Neural crest cell (in vitro differentiated cells): ENCODE results near the gene COQ6. TPM values are rescaled to one million over a fixed set of nuclear protein-coding genes. Genes with fewer than 3 reads are reported as not detected.

Experiments used
- DNase-seq: peaks from one replicate; pipeline ENCODE4 v3.0.0; 2021; ENCODE audit warnings: low read depth, mixed read lengths, low spot score
- H3K27ac Mint-ChIP-seq: one replicate; pipeline ENCODE4 v1.8.0; 2021; ENCODE audit warnings: mild to moderate bottlenecking, mixed read lengths; ENCODE audit not compliant: unreplicated experiment
- H3K27me3 Mint-ChIP-seq: 2 replicates; pipeline ENCODE4 v1.8.0; 2021; ENCODE audit warnings: low read depth, mild to moderate bottlenecking, mixed read lengths
- H3K36me3 Mint-ChIP-seq: 2 replicates; pipeline ENCODE4 v1.8.0; 2021; ENCODE audit warnings: low read depth, mild to moderate bottlenecking, mixed read lengths
- H3K4me1 Mint-ChIP-seq: 2 replicates; pipeline ENCODE4 v1.8.0; 2021; ENCODE audit warnings: mixed read lengths
- H3K4me3 Mint-ChIP-seq: one replicate; pipeline ENCODE4 v1.8.0; 2021; ENCODE audit warnings: mild to moderate bottlenecking, mixed read lengths
- H3K9me3 Mint-ChIP-seq: 2 replicates; pipeline ENCODE4 v1.8.0; 2021; ENCODE audit warnings: mixed read lengths
- total RNA-seq: library from RNA; stranded (reverse); gene quantifications from 2 replicates; pipeline ENCODE4 v1.2.1, GENCODE V29; 2021
- TF ChIP-seq, protein P1 (sequence below): fragments of 200-600 bp; sonication (generic); conservative IDR thresholded peaks from 2 replicates; pipeline ENCODE4 v1.5.0; 2021; ENCODE audit warnings: antibody characterized with exemption, mild to moderate bottlenecking

The COQ6 gene
- total RNA-seq, 1 donor from 2014 or later = 15.5 TPM

GRCh38 chr14:73958591-73958990 is 8.5 kb downstream of the COQ6 start:
- DNase-seq = no peak
- Mint-ChIP-seq H3K4me3 (no peak overlapping the region), H3K27ac (no peak overlapping the region), H3K4me1 (no peaks in the 10 kb centered on the region), H3K9me3 (no peaks in the 10 kb centered on the region), H3K36me3 (peaks cover 3% of the 10 kb centered on the region), H3K27me3 (no peaks in the 10 kb centered on the region)
- TF ChIP-seq, protein P1, sequence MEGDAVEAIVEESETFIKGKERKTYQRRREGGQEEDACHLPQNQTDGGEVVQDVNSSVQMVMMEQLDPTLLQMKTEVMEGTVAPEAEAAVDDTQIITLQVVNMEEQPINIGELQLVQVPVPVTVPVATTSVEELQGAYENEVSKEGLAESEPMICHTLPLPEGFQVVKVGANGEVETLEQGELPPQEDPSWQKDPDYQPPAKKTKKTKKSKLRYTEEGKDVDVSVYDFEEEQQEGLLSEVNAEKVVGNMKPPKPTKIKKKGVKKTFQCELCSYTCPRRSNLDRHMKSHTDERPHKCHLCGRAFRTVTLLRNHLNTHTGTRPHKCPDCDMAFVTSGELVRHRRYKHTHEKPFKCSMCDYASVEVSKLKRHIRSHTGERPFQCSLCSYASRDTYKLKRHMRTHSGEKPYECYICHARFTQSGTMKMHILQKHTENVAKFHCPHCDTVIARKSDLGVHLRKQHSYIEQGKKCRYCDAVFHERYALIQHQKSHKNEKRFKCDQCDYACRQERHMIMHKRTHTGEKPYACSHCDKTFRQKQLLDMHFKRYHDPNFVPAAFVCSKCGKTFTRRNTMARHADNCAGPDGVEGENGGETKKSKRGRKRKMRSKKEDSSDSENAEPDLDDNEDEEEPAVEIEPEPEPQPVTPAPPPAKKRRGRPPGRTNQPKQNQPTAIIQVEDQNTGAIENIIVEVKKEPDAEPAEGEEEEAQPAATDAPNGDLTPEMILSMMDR = no peak

- Mint-ChIP-seq H3K27ac (no peak overlapping the region), H3K4me1 (no peaks in the 10 kb centered on the region), H3K4me3 (no peak overlapping the region), H3K9me3 (no peaks in the 10 kb centered on the region), H3K36me3 (no peaks in the 10 kb centered on the region), H3K27me3 (no peaks in the 10 kb centered on the region)
- TF ChIP-seq, protein P1 = no peak
- no peak for DNase-seq
These were observed 11.1 kb downstream of the COQ6 start for GRCh38 chr14:73961192-73961591.

- DNase-seq = no peak
- H3K27me3 Mint-ChIP-seq = no peaks in the 10 kb centered on the region
These were observed 15.1 kb downstream of the COQ6 start for GRCh38 chr14:73965216-73965615.

GRCh38 chr14:73968885-73969284 is 18.8 kb downstream of the COQ6 start:
- Mint-ChIP-seq H3K9me3 (no peaks in the 10 kb centered on the region), H3K4me1 (no peaks in the 10 kb centered on the region), H3K36me3 (no peaks in the 10 kb centered on the region), H3K4me3 (no peak overlapping the region), H3K27ac (peak overlapping the region; percentile 84), H3K27me3 (no peaks in the 10 kb centered on the region)
- no peak for DNase-seq
- TF ChIP-seq, protein P1 = no peak

More at GRCh38 chr14:73965216-73965615, 15.1 kb downstream of the COQ6 start:
- no peaks in the 10 kb centered on the region for H3K9me3 Mint-ChIP-seq
- H3K27ac Mint-ChIP-seq = no peak overlapping the region
- TF ChIP-seq, protein P1 = no peak
- no peaks in the 10 kb centered on the region for H3K36me3 Mint-ChIP-seq
- H3K4me1 Mint-ChIP-seq = no peaks in the 10 kb centered on the region
- no peak overlapping the region for H3K4me3 Mint-ChIP-seq

DNA sequence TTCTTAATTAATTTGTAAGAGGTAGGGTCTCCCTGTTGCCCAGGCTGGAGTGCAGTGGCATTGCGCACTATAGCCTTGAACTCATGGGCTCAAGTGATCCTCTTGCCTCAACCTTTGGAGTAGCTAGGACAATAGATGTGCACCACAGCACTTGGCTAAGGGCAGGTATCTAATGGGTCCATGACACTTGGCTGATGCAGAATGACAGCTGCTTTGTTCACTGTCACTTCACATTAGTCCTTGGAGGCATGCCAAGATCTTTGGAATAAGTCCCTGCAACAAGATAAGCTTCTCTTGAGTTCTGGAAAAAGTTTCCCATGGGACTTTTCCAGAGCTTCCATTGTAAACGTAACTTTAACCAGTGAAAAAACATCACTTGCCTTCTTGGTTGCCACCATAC is 23.4 kb downstream of the COQ6 start:
- Mint-ChIP-seq H3K27ac (no peak overlapping the region), H3K4me1 (no peaks in the 10 kb centered on the region), H3K27me3 (no peaks in the 10 kb centered on the region), H3K9me3 (no peaks in the 10 kb centered on the region), H3K4me3 (no peak overlapping the region), H3K36me3 (no peaks in the 10 kb centered on the region)
- DNase-seq = no peak
- TF ChIP-seq, protein P1 = no peak

- TF ChIP-seq, protein P1 = no peak
- DNase-seq = no peak
- H3K27ac Mint-ChIP-seq = no peak overlapping the region
- H3K9me3 Mint-ChIP-seq = no peaks in the 10 kb centered on the region
- H3K27me3 Mint-ChIP-seq = no peaks in the 10 kb centered on the region
- H3K36me3 Mint-ChIP-seq = no peaks in the 10 kb centered on the region
- H3K4me3 Mint-ChIP-seq = no peak overlapping the region
- H3K4me1 Mint-ChIP-seq = no peaks in the 10 kb centered on the region
These were observed 26.0 kb downstream of the COQ6 start for GRCh38 chr14:73976125-73976524.
